DMS53 treated with DMSO at 0.1 percent for 48 hours (cell line): ENCODE measurements around the gene KCNQ1.
"Not testable (repeated sequence)": the region's sequence is repeated elsewhere in the genome, so short reads cannot be mapped to it uniquely, and the experiment has no call there.

Source experiments
- DNase-seq: peaks from one replicate; lab custom pipeline; 2025; ENCODE audit not compliant: unreplicated experiment; lab: John Stamatoyannopoulos, UW

KCNQ1 gene

DNA sequence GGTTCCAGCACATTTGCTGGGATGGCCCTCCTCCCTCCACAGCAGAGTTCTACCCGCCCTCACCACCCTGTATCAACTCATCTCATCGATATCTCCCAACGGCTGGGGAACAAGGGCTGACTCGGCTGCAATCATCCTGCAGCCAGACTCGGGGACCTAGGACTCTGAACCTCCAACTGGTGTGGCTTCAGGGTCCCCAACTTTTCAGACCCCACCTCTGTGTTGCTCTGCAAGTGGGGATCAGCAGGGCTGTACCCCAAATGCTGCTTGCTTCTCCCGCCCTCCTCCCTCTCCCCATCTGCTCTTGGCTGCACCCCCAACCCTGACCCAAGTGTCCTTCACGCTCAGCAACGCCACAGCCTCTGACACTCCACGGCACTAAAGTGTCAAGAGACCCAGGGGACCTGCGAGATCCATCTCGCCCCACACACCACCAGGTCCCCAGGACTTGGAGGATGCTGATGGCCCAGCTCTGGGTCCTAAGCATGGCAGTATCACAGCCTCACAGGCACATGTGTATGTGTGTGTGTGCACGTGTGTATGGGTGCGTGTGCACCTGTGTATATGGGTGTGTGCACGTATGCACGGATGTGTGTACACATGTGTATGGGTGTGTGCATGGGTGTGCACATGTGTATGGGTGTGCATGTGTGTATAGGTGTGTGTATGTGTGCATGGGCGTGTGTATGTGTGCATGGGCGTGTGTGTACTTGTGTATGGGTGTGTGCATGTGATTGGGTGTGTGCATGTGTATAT, 26.4 kb downstream of the KCNQ1 start:
- DNase-seq, result no peak

DNA sequence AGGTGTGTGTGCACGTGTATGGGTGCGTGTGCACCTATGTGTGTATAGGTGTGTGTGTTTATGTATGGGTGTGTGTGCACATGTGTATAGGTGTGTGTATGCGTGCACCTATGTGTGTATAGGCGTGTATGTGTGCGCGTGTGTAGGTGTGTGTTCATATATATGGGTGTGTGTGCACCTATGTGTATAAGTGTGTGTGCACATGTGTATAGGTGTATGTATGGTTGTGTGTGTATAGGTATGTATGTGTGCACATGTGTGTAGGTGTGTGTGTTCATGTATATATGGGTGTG, 26.9 kb downstream of the KCNQ1 start:
- no peak for DNase-seq

GRCh38 chr11:2472428-2473186, 27.8 kb downstream of the KCNQ1 start:
- no peak for DNase-seq

- no peak for DNase-seq
These were observed 28.7 kb downstream of the KCNQ1 start for GRCh38 chr11:2473361-2474058.

GRCh38 chr11:2474059-2474901, 29.5 kb downstream of the KCNQ1 start:
- DNase-seq, result peak; percentile 22

DNA sequence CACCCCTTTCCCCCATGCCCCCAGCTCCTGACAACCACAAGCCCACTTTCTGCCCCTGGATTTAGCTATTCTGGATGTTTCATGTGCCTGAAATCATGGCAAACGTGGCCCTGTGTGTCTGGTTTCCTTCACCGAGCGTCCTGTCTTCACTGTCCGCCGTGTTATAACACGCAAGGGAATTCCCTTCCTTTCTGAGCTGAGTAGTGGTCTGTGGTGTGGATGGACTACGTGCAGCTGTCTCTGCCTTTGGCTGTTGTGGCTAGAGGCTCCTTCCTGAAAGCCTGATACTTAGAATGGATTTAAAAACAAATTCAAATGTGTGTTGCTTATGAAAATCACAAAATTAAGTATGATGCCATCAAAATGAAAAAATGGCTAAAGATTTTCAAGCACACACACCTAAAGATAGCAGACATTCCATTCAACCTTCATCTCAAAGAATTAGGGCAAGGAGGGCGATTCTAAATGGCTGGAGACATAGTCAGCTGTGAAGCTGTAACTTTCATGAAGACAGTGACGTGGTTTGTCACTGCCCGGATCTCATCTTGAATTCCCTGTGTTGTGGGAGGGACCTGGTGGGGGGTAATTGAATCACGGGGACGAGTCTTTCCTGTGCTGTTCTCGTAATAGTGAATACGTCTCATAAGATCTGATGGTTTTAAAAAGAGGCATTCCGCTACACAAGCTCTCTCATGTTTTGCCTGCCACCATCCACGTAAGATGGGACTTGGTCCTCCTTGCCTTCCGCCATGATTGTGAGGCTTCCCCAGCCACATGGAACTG, 30.5 kb downstream of the KCNQ1 start:
- no peak for DNase-seq

DNA sequence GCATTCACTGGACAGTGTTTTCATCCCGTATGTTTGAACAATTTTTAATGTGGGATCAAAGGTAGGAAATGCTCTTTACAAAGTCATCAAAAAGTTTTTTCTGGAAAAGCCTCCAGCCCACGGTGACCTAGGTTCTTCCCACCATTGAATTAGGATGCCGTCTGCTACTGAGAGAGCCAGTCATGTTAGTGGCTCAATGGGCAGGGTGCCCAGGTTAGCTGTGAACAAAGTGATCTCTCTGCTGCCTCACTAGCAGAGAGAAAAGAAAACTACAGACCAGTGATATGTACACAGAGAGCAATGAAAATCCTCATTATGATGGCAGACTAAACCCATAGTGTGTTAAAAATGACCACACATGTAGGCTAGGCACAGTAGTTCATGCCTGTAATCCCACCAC, 32.4 kb downstream of the KCNQ1 start:
- no peak for DNase-seq

GRCh38 chr11:2477936-2478335, 33.1 kb downstream of the KCNQ1 start:
- no peak for DNase-seq

DNA sequence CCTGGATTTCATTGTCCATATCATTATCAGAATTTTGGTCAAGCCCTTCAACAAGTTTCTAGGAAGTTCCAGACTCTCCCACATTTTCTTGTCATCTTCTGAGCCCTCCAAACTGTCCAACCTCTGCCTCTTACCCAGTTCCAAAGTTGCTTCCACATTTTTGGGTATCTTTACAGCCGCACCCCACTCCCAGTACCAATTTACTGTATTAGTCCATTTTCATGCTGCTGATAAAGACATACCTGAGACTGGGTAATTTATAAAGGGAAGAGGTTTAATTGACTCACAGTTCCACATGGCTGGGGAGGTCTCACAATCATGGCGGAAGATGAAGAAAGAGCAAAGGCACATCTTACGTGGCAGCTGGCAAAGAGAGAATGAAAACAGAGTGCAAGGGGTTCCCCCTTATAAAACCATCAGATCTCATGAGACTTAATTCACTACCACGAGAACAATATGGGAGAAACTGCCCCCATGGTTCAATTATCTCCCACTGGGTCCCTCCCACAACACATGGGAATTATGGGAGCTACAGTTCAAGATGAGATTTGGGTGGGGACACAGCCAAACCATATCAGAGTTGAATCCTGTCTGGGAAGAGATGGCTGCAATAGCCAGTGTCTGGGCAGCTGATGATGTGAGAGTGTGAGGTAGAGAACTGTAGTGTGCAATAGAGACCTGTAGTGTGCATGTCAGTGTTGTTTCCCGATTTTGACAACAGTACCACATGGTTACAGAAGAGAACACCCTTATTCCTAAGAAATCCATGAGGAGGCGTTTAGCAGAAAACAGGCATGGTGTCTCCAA, 35.5 kb downstream of the KCNQ1 start:
- DNase-seq, result not testable (repeated sequence)

DNA sequence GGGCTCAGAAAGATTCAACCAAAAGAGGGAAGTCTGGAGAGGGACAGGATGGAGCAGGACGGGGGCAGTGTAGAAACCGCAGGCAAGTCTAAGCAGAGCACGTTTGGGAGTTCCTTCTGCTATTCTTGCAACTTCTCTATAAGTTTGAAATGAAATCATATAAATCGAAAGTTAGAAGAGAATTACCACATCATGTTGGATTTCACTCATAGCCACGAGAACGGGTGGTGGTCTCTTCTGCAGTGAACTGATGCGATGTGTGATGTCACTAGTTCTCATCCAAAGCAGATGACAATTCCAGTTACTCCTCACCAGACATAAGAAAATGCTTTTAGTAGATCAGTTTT, 36.0 kb downstream of the KCNQ1 start:
- no peak for DNase-seq

DNA sequence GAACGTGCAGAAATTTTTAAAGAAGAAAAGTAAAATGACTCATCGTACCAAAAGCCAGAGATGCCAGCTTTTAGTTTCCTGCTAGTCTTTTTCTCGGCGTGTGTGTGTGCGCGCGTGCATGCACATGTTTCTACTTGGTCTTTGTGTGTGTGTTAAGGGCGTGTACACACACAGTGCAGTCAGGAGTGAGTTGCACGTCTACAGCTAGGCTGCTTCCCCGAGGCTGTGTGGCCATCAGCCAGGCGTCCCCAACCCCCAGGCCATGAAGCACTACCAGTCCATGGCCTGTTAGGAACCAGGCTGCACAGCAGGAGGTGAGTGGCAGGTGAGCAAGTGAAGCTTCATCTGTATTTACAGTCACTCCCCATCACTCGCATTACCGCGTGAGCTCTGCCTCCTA, 36.4 kb downstream of the KCNQ1 start:
- DNase-seq, result no peak

- no peak for DNase-seq
These were observed 37.4 kb downstream of the KCNQ1 start for GRCh38 chr11:2482204-2482603.

DNA sequence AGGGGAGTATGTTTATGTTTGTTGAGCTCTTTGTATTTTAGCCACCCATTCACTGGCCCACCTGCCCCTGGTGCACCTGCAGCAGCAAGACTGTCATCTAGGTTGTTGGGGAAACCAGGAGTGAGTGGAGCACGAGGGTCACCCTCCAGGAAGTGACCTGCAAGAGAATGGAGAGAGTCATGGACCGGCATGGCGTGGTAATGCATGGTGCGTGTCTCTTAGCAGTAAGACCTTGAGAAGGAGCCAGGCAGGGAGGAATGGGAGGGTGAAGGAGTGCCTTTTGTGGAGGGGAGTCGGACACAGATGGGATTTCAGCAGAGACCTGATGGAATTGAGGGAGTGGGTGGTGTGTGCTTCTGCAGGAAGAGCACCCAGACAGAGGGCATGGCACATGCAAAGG, 37.9 kb downstream of the KCNQ1 start:
- no peak for DNase-seq

- no peak for DNase-seq
These were observed 38.6 kb downstream of the KCNQ1 start for GRCh38 chr11:2483426-2483825.

- DNase-seq, result no peak
These were observed 39.8 kb downstream of the KCNQ1 start for GRCh38 chr11:2484576-2485125.

GRCh38 chr11:2488004-2488403, 43.2 kb downstream of the KCNQ1 start:
- DNase-seq, result no peak

- no peak for DNase-seq
These were observed 44.3 kb downstream of the KCNQ1 start for GRCh38 chr11:2489083-2489482.

- DNase-seq, result not testable (repeated sequence)
These were observed 53.1 kb downstream of the KCNQ1 start for GRCh38 chr11:2497951-2498350.

GRCh38 chr11:2498750-2499149, 53.9 kb downstream of the KCNQ1 start:
- DNase-seq, result no peak
